WI38 (cell line): ENCODE data around the gene CAPN5.

Experiments
- H3K4me3 ChIP-seq: 2 replicates; pipeline ENCODE4 v1.5.1; 2011; ENCODE audit warnings: low read depth, mild to moderate bottlenecking, control low read depth, low read length
- TF ChIP-seq, protein P1 (sequence below): IDR thresholded peaks from 2 replicates; pipeline ENCODE4 v1.5.1; 2012; ENCODE audit warnings: low read depth, mild to moderate bottlenecking, control low read depth, low read length

The CAPN5 gene

DNA sequence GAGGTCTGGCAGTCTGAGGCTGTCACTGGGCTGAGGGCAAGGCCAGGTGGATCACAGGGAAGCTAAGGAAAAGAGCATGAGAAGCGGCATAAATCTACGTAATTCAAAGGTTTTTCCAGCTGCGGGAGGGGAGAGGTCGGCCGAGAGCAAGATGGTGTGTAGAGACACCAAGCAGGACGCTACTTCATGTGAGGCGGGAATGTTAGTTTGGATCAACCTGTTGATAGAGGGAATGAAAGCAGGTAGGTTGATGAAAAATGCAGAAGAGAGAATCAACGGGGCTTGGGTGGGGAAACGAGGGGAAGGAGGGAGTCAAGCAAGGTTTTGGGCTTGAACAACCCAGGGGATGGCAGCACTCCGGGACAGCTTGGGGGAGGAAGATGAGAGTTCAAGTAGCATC lies 29.7 kb upstream of the CAPN5 start:
- H3K4me3 ChIP-seq: no peak overlapping the region
- TF ChIP-seq, protein P1, sequence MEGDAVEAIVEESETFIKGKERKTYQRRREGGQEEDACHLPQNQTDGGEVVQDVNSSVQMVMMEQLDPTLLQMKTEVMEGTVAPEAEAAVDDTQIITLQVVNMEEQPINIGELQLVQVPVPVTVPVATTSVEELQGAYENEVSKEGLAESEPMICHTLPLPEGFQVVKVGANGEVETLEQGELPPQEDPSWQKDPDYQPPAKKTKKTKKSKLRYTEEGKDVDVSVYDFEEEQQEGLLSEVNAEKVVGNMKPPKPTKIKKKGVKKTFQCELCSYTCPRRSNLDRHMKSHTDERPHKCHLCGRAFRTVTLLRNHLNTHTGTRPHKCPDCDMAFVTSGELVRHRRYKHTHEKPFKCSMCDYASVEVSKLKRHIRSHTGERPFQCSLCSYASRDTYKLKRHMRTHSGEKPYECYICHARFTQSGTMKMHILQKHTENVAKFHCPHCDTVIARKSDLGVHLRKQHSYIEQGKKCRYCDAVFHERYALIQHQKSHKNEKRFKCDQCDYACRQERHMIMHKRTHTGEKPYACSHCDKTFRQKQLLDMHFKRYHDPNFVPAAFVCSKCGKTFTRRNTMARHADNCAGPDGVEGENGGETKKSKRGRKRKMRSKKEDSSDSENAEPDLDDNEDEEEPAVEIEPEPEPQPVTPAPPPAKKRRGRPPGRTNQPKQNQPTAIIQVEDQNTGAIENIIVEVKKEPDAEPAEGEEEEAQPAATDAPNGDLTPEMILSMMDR: no peak

DNA sequence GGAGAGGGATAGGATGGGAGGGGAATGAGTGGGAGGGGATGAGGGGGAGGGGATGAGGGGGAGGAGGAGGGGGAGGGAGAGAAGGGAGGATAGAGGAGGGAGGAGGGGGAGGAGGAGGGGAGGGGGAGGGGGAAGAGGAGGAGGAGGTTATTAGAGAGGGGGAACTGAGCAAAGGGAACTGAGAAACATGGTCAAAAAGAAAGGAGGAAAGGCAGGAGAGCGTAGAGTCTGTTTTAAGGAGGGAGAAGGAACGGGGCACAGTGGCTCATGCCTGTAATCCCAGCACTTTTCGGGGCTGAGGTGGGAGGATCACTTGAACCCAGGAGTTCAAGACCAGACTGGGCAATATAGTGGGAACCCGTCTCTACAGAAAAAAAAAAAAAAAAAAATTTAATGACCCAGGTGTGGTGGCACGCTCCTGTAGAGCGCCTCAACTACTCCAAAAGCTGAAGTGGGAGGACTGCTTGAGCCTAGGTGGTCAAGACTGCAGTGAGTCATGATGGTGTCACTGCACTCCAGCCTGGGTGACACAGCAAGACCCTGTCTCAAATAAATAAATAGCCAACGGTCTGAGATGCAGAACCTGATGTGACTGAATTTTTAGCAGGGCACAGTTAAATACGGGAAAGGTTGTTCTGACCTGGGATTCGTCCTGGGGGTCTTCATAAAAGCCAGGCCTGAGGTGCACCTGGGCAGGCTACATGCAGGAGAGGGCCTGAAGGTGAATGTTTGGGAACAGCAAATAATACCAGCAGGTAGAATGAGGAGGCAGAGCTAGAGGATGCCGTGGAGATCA lies 28.5 kb upstream of the CAPN5 start:
- TF ChIP-seq, protein P1: no peak

DNA sequence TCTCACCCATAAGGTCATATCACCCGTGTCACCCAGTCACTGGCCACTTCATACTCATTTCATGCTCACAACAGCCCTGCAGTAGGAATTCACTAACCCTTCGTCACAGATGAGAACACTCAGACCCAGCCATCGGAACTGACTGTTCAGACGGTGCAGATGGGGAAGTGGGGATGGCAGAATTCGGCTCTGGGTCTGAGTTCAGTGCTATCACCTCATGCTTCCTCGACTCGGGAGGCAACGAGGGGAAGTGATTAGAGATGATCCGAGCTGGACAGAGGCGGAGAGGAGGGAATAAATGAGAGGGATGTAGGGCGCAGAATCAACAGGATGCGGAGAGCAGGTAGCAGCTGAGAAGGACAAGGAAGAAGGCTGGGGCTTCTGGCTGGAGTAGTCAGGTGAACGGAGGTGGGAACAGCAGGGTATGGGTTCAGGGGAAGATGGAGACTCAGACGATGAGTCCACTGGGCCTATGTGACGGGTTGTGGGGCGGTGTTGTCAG lies 27.9 kb upstream of the CAPN5 start:
- H3K4me3 ChIP-seq: no peak overlapping the region
- TF ChIP-seq, protein P1: no peak

More for the DNA sequence above, 28.5 kb upstream of the CAPN5 start:
- no peak overlapping the region for H3K4me3 ChIP-seq

DNA sequence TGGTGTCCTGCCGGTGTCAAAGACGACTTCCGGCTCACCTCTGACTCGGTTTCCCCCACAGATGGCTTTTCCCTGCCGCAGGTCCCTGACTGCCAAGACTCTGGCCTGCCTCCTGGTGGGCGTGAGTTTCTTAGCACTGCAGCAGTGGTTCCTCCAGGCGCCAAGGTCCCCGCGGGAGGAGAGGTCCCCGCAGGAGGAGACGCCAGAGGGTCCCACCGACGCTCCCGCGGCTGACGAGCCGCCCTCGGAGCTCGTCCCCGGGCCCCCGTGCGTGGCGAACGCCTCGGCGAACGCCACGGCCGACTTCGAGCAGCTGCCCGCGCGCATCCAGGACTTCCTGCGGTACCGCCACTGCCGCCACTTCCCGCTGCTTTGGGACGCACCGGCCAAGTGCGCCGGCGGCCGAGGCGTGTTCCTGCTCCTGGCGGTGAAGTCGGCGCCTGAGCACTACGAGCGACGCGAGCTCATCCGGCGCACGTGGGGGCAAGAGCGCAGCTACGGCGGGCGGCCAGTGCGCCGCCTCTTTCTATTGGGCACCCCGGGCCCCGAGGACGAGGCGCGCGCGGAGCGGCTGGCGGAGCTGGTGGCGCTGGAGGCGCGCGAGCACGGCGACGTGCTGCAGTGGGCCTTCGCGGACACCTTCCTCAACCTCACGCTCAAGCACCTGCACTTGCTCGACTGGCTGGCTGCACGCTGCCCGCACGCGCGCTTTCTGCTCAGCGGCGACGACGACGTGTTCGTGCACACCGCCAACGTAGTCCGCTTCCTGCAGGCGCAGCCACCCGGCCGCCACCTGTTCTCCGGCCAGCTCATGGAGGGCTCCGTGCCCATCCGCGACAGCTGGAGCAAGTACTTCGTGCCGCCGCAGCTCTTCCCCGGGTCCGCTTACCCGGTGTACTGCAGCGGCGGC lies 27.0 kb upstream of the CAPN5 start:
- TF ChIP-seq, protein P1: peak; percentile 47
- H3K4me3 ChIP-seq: peak overlapping the region; percentile 42

DNA sequence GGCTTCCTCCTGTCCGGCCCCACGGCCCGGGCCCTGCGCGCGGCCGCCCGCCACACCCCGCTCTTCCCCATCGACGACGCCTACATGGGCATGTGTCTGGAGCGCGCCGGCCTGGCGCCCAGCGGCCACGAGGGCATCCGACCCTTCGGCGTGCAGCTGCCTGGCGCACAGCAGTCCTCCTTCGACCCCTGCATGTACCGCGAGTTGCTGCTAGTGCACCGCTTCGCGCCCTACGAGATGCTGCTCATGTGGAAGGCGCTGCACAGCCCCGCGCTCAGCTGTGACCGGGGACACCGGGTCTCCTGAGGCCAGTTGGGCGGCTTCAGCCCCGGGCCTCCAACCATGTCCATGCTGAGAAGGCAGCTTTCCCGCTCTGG lies 26.4 kb upstream of the CAPN5 start:
- H3K4me3 ChIP-seq: no peak overlapping the region

DNA sequence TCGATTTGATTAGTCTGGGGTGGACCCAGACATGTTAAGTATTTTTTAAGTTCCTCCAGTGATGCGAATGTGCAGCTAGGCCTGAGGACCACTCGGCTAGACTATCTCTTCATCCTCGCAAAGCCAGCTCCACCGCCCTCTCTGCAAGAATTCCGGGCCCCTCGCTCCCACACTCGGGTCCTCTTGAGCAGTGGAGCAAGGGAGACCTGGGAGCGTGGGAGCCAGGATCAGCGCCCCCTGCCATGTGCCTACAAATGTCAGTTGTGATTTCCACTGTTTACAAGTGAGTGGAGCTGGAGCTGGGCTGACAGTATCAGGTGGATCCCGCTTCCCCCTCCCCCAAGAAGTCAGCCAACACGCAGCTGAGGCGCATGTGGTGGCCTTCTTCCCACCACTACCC lies 25.9 kb upstream of the CAPN5 start:
- H3K4me3 ChIP-seq: no peak overlapping the region
- TF ChIP-seq, protein P1: no peak

More for the DNA sequence above, 26.4 kb upstream of the CAPN5 start:
- TF ChIP-seq, protein P1: no peak
